CD14-positive monocyte (primary cell): ENCODE data around the gene MARCHF9. TPM values are rescaled to one million over a fixed set of nuclear protein-coding genes. Genes with fewer than 3 reads are reported as not detected.

Experiments
- DNase-seq, 3 donors: peaks; one replicate each; pipeline ENCODE4 v3.0.0-alpha.2; 2011 to 2022
- H2AFZ ChIP-seq: 2 replicates; pipeline ENCODE4 v1.6.0; 2012; ENCODE audit warnings: mild to moderate bottlenecking, low read depth, low read length, inconsistent platforms; ENCODE audit not compliant: insufficient read depth, poor library complexity, severe bottlenecking
- H3K27ac ChIP-seq, 2 donors: 1 replicate in 1 of 2; 2 replicates in 1 of 2; pipeline ENCODE4 v1.5.1; 2012 to 2013; ENCODE audit warnings: low read length in 2 of 2, control low read depth in 1 of 2, inconsistent platforms in 1 of 2, low read depth in 1 of 2, mild to moderate bottlenecking in 1 of 2
- H3K27me3 ChIP-seq, 2 donors: one replicate each; pipeline versions ENCODE4 v1.6.0 to v1.6.1; 2011 to 2013; ENCODE audit warnings: low read length in 2 of 2; ENCODE audit not compliant: control insufficient read depth in 2 of 2, insufficient read depth in 2 of 2
- H3K36me3 ChIP-seq, 2 donors: replicated peaks in 1 of 2; 1 replicate in 1 of 2; 2 replicates in 1 of 2; pipeline versions ENCODE4 v1.5.1 to v1.6.1; 2012 to 2013; ENCODE audit warnings: low read length in 2 of 2, control low read depth in 1 of 2, inconsistent platforms in 1 of 2, mild to moderate bottlenecking in 1 of 2; ENCODE audit not compliant: insufficient read depth in 2 of 2, control insufficient read depth in 1 of 2
- H3K4me1 ChIP-seq, 2 donors: 1 replicate in 1 of 2; 2 replicates in 1 of 2; pipeline versions ENCODE4 v1.5.1 to v1.6.1; 2012 to 2013; ENCODE audit warnings: low read length in 2 of 2, control low read depth in 1 of 2, inconsistent platforms in 1 of 2, mild to moderate bottlenecking in 1 of 2, moderate library complexity in 1 of 2; ENCODE audit not compliant: insufficient read depth in 2 of 2, control insufficient read depth in 1 of 2
- H3K4me2 ChIP-seq: replicated peaks from 2 replicates; pipeline ENCODE3; 2012; ENCODE audit warnings: low read length, moderate library complexity, mild to moderate bottlenecking; ENCODE audit not compliant: poor library complexity, severe bottlenecking; ENCODE audit errors: extremely low read depth
- H3K4me3 ChIP-seq, 3 experiments: fragments of 200-600 bp in 1 of 3; sonication (generic) in 1 of 3; replicated peaks in 1 of 3; 1 replicate in 2 of 3; 2 replicates in 1 of 3; pipeline ENCODE4 v1.5.1; 2011 to 2013; ENCODE audit warnings: low read length in 3 of 3, mild to moderate bottlenecking in 3 of 3, control low read depth in 2 of 3, low read depth in 2 of 3, inconsistent platforms in 1 of 3, moderate library complexity in 1 of 3
- H3K79me2 ChIP-seq: 2 replicates; pipeline ENCODE4 v1.6.0; 2012; ENCODE audit warnings: mild to moderate bottlenecking, control low read depth, inconsistent platforms, low read length, moderate library complexity; ENCODE audit not compliant: insufficient read depth
- H3K9ac ChIP-seq: 2 replicates; pipeline ENCODE4 v1.6.0; 2017; ENCODE audit warnings: low read length, mild to moderate bottlenecking; ENCODE audit not compliant: insufficient read depth, poor library complexity, severe bottlenecking
- H3K9me3 ChIP-seq, 2 donors: replicated peaks in 1 of 2; 1 replicate in 1 of 2; 2 replicates in 1 of 2; pipeline versions ENCODE4 v1.5.1 to v1.6.1; 2012 to 2013; ENCODE audit warnings: low read length in 2 of 2, control low read depth in 1 of 2; ENCODE audit not compliant: control insufficient read depth in 1 of 2, insufficient read depth in 1 of 2
- H4K20me1 ChIP-seq: 2 replicates; pipeline ENCODE4 v1.6.0; 2012; ENCODE audit warnings: mild to moderate bottlenecking, low read length, control low read depth, moderate library complexity; ENCODE audit not compliant: insufficient read depth
- H3K27ac Mint-ChIP-seq, 7 donors: one replicate each; pipeline ENCODE4 v1.8.0; 2020; ENCODE audit warnings: mild to moderate bottlenecking in 7 of 7, mixed read lengths in 7 of 7, moderate library complexity in 6 of 7, inconsistent platforms in 2 of 7
- H3K27me3 Mint-ChIP-seq, 3 donors: one replicate each; pipeline ENCODE4 v1.8.0; 2021 to 2022; ENCODE audit warnings: low read depth in 3 of 3, mild to moderate bottlenecking in 3 of 3, mixed read lengths in 3 of 3, moderate library complexity in 3 of 3, inconsistent platforms in 1 of 3
- H3K36me3 Mint-ChIP-seq, 2 donors: one replicate each; pipeline ENCODE4 v1.8.0; 2020; ENCODE audit warnings: mixed read lengths in 2 of 2, inconsistent platforms in 1 of 2, mild to moderate bottlenecking in 1 of 2
- H3K4me1 Mint-ChIP-seq: one replicate; pipeline ENCODE4 v1.8.0; 2020; ENCODE audit warnings: mild to moderate bottlenecking, mixed read lengths
- H3K4me3 Mint-ChIP-seq, 2 donors: one replicate each; pipeline ENCODE4 v1.8.0; 2020; ENCODE audit warnings: mild to moderate bottlenecking in 2 of 2, mixed read lengths in 2 of 2, moderate library complexity in 1 of 2
- H3K9me3 Mint-ChIP-seq, 7 donors: one replicate each; pipeline ENCODE4 v1.8.0; 2020 to 2022; ENCODE audit warnings: mixed read lengths in 7 of 7, mild to moderate bottlenecking in 6 of 7, moderate library complexity in 6 of 7, inconsistent platforms in 2 of 7
- WGBS: methylation state at CpG from one replicate; pipeline ENCODE4 v1.1.5; 2013; ENCODE audit warnings: missing lambda C conversion rate; ENCODE audit not compliant: insufficient coverage; 5-methylcytosine and 5-hydroxymethylcytosine counted together
- intact Hi-C, 2 donors: fragments of 100-400 bp; cut with micrococcal nuclease; formaldehyde crosslinking; loops; one replicate each; pipeline versions ENCODE4 v1.15.0 to v1.15.1; 2023
- polyA plus RNA-seq, 3 donors: library from polyadenylated mRNA; depleted of rRNA in 1 of 3; unstranded in 2 of 3; stranded (reverse) in 1 of 3; fragments of 300-500 nt in 2 of 3; fragments of >200 nt in 1 of 3; fragmentation: Illumina TruSeq in 2 of 3; gene quantifications; 1 replicate in 2 of 3; 2 replicates in 1 of 3; pipeline ENCODE4 v1.2.3, GENCODE V29; 2012 to 2021
- TF ChIP-seq, protein P1 (sequence below): fragments of 200-600 bp; IDR thresholded peaks from one replicate; pipeline ENCODE4 v1.8.0; 2022; ENCODE audit warnings: antibody characterized with exemption, mild to moderate bottlenecking

The MARCHF9 gene
- polyA plus RNA-seq, 3 donors = 0.14 to 9.5 (median 0.23) TPM

- WGBS = 97% methylated on average over 17 of the region's 25 CpGs
- no peak overlapping the region for H3K27ac Mint-ChIP-seq
- TF ChIP-seq, protein P1, sequence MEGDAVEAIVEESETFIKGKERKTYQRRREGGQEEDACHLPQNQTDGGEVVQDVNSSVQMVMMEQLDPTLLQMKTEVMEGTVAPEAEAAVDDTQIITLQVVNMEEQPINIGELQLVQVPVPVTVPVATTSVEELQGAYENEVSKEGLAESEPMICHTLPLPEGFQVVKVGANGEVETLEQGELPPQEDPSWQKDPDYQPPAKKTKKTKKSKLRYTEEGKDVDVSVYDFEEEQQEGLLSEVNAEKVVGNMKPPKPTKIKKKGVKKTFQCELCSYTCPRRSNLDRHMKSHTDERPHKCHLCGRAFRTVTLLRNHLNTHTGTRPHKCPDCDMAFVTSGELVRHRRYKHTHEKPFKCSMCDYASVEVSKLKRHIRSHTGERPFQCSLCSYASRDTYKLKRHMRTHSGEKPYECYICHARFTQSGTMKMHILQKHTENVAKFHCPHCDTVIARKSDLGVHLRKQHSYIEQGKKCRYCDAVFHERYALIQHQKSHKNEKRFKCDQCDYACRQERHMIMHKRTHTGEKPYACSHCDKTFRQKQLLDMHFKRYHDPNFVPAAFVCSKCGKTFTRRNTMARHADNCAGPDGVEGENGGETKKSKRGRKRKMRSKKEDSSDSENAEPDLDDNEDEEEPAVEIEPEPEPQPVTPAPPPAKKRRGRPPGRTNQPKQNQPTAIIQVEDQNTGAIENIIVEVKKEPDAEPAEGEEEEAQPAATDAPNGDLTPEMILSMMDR = no peak
- Histone ChIP-seq H3K4me2 (no peak overlapping the region), H3K9ac (no peak overlapping the region), H3K79me2 (no peaks in the 10 kb centered on the region), H3K4me3 (no peak overlapping the region), H3K27me3 (peaks cover 3 to 18% of the 10 kb centered on the region in 2 donors), H2AFZ (no peak overlapping the region), H3K4me1 (peaks cover 22 to 24% of the 10 kb centered on the region in 2 donors), H4K20me1 (no peaks in the 10 kb centered on the region), H3K9me3 (no peaks in the 10 kb centered on the region), H3K36me3 (peaks cover 6 to 14% of the 10 kb centered on the region in 2 donors), H3K27ac (no peak overlapping the region)
- H3K27me3 Mint-ChIP-seq = peaks cover 15 to 20% (median 16%) of the 10 kb centered on the region in 3 donors
- intact Hi-C loops = loop anchor here in 1 of 2 donors (10.0 kb wide), 1 partner anchor 214 kb away; the partner anchor contains the start of gene DCTN2
- peaks cover 0 to 7% (median 0%) of the 10 kb centered on the region in 7 donors for H3K9me3 Mint-ChIP-seq
- H3K36me3 Mint-ChIP-seq = peaks cover 10 to 17% of the 10 kb centered on the region in 2 donors
- peaks cover 22% of the 10 kb centered on the region for H3K4me1 Mint-ChIP-seq
- DNase-seq = no peak
- H3K4me3 Mint-ChIP-seq = no peak overlapping the region
These were observed 3.9 kb downstream of the MARCHF9 start for GRCh38 chr12:57758552-57759359.

DNA sequence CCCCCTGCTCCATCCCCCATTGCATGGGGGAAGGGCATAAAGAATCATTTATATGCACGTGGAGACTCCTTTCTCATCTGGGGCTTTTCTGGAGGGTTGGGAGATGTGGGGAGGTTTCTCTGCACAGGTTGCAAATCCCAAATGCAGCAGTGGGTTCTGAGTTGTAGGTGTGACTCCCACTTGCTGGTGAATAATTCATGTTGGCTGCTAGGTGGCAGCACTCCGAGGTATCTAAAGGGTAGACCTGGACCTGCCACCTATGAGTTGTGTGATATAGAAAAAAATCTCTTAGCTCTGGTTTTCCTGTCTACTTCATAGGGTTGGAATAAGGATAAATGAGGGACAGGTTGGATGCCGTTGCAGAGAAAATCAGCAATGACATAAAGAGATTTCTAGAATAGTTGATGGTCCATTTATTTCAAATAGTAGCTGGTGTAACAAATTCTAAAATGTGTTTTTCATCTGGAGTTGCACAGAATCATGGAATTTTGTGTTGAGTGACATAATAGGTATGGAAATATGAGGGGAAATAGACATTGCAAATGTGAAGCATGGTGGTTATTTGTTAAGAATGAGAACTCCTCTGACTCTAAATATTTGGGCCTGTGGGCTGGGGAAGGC is 4.6 kb downstream of the MARCHF9 start:
- intact Hi-C loops = loop anchor here in 1 of 2 donors (10.0 kb wide), 1 partner anchor 215 kb away; the partner anchor contains the start of gene DCTN2
- peaks cover 18% of the 10 kb centered on the region for H3K4me1 Mint-ChIP-seq

More for the DNA sequence above, 4.6 kb downstream of the MARCHF9 start:
- Histone ChIP-seq H3K4me2 (no peak overlapping the region), H3K27ac (no peak overlapping the region), H2AFZ (no peak overlapping the region), H3K79me2 (no peaks in the 10 kb centered on the region), H3K9ac (no peak overlapping the region), H3K27me3 (peaks cover 10 to 21% of the 10 kb centered on the region in 2 donors), H3K4me1 (peaks cover 18 to 21% of the 10 kb centered on the region in 2 donors), H4K20me1 (no peaks in the 10 kb centered on the region), H3K9me3 (no peaks in the 10 kb centered on the region), H3K4me3 (no peak overlapping the region), H3K36me3 (peaks cover 6 to 14% of the 10 kb centered on the region in 2 donors)
- peaks cover 14 to 16% of the 10 kb centered on the region in 2 donors for H3K36me3 Mint-ChIP-seq
- H3K27me3 Mint-ChIP-seq = peaks cover 18 to 20% (median 18%) of the 10 kb centered on the region in 3 donors
- H3K4me3 Mint-ChIP-seq = no peak overlapping the region
- WGBS = 44% methylated on average over 2 of the region's 3 CpGs
- DNase-seq = no peak
- TF ChIP-seq, protein P1 = peak; percentile 44
- peaks cover 0 to 7% (median 3%) of the 10 kb centered on the region in 7 donors for H3K9me3 Mint-ChIP-seq
- H3K27ac Mint-ChIP-seq = no peak overlapping the region
